SIG-M5 treated with dmso at 0.1 percent for 504 hours (cell line): ENCODE measurements around the gene DUSP2.
"Not testable (repeated sequence)": the region's sequence is repeated elsewhere in the genome, so short reads cannot be mapped to it uniquely, and the experiment has no call there.

Experiments
- DNase-seq: peaks from one replicate; lab custom pipeline; 2025; ENCODE audit not compliant: unreplicated experiment; lab: John Stamatoyannopoulos, UW

Gene DUSP2

GRCh38 chr2:96148410-96149217 lies 3.4 kb upstream of the DUSP2 start:
- peak; percentile 92 for DNase-seq

DNA sequence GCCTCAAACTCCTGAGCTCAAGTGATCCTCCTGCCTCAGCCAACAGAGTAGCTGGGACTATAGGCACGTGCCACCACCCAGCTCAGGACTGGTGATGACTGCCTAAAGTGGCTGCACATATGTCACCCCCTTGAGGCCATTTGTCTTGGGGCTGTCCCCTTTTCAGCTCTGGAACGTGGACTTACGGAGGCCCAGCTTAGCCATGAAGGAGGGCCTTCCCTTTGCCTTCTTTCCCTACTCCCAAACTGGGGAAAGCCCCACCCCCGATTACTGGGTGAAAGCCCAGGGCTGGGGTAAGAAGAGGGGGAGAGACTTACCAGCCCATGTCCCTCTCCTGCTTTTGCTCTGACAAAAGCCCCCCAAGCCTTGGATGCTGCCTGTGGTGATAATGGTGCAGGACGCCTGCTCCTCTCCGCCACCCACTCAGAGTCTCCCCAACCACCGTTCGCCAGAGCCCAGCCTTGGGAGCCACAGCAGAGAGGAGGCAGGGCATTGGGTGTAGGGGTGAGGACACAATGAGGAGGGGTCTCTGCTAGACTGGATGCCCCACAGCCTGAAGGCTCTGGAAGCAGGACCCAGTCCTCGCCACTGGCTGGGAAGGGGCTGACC lies 2.5 kb upstream of the DUSP2 start:
- no peak for DNase-seq

- DNase-seq, result no peak
Measured at GRCh38 chr2:96146881-96147592, 1.8 kb upstream of the DUSP2 start.

DNA sequence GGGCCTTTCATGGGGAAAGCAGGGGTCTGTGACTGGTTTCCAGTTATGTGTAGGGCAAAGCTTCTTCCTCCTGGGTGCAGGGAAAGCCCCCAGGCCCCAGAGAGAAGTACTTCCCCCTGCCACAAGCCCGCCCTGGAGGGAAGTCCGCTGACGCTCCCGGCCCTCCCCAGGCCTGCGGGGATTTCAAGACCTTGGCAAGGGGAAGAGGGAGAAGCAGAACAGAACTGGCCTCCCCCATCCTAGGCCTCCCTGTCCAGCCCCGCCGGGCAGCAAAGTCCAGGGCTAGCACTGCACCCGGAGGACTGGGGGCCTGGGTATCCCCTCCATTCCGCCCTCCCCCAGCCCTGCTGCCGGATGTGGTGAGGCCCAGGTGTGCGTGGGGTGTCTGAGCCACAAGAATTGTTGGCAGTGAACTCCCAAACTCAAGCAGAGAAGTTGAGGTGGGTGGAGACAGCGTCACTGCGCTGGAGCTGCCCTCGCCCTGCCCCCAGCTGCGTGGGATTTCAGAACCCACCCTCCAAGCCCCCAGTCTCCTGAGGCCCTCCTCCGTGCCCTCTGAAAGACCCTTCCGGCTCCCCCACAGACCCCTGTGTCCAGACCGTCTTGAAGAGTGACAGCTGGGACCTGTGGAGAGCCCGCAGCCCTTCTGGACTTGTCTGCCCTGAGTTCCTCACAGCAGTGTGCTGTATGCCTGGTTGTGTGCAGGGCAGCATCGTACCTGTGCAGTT lies 1.1 kb upstream of the DUSP2 start:
- DNase-seq, result peak; percentile 77

DNA sequence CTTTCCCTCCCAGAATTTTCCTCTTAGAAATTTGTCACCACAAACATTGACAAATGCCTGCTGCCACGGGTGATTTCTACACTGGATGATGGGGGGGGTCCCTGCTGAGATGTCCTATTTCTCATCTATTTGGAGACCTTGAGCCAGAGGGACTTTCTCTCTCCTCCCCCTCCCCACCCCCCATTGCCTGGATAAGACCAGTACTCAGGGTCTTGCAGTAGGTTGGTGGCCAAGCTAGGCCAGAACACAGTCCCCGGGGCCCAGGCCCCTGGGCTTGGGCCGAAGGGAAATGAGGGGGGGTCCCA lies 560 bp upstream of the DUSP2 start:
- no peak for DNase-seq

DNA sequence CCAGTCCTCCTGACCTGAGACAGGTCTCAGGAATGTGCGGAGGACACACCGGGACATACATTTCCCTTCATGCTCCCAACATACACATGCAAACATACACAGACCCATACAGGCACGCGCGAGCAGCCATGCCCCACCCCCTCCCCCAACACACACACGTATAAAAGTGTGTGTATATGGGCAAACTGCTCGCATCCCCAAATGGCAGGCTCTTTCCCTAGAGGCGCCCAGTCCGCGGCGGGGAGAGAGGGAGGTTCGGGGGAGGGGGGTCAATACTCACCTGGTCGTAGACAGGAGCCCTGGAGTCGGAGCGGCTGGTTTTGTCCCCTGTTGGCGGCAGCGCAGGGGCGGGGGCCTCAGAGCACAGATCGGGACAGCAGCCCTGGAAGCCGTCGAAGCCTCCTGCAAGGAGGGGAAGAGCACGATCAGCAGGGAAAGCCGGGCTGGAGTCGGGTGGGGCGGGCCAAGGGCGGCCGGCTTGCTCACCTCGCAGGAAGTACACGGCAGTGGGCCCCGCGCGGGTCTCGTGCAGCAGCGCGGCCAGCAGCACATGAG lies 682 bp downstream of the DUSP2 start:
- DNase-seq, result no peak

DNA sequence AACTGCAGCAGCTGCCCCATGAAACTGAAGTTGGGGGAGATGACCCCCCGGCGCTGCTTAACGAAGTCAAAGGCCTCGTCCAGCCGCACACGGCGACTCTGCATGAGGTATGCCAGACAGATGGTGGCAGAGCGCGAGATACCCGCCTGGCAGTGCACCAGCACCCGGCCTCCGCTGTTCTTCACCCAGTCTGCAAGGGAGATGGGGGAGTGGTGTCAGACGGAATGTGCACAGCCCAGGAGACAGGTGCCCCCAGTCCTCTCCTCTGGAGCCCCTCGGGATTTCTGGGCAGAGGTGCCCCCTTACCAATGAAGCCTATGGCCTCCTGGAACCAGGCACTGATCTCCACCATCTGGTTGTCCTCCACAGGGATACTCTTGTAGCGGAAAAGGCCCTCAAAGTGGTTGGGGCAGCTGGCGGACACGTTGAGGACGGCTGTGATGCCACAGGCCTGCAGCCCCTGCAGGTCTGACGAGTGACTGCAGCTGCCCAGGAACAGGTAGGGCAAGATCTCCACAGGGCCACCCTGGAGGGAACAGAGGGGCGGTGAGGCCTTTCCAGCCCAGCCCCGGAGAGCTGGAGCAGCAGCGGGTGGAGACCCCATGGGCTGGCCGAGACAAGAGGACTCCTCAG lies 1.3 kb downstream of the DUSP2 start:
- DNase-seq, result peak; percentile 40

DNA sequence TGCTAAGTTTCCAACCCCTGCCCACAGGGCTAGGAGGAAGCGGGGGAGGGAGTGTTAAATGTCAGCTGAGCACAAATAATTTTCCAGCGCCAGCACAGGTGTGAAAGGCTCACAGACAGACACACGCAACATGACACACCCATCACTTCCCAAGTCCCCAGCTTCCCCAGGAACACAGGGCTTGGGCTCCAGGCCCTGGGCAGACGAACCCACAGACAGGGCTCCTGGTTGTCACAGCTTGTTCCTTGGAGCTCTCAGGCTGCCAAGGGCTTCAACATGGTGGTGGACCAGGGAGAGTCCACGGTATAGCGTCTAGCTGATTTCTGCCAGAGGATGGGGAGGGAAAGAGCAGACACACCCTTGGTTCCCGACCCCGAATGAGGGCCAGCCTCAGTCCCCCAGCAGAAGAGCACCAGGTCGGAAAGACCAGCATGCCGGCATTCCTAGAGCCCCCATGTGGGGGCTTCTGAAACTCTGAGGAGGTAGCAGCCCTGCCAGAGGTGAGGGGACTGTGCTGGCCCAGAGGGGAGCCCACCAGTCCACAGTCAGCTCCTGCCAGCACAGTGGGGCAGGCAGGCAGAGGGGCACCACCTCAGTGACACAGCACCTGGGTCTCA lies 1.9 kb downstream of the DUSP2 start:
- no peak for DNase-seq

GRCh38 chr2:96142217-96143113 lies 2.8 kb downstream of the DUSP2 start:
- DNase-seq, result no peak

DNA sequence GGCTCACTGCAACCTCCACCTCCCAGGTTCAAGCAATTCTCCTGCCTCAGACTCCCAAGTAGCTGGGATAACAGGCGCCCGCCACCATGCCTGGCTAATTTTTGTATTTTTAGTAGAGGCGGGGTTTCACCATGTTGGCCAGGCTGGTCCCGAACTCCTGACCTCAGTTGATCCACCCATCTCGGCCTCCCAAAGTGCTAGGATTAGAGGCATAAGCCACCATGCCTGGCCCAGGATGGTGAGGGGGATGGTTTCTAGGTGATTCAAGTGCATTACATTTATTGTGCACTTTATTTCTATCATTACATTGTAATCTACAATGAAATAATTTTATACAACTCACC lies 3.6 kb downstream of the DUSP2 start:
- not testable (repeated sequence) for DNase-seq

DNA sequence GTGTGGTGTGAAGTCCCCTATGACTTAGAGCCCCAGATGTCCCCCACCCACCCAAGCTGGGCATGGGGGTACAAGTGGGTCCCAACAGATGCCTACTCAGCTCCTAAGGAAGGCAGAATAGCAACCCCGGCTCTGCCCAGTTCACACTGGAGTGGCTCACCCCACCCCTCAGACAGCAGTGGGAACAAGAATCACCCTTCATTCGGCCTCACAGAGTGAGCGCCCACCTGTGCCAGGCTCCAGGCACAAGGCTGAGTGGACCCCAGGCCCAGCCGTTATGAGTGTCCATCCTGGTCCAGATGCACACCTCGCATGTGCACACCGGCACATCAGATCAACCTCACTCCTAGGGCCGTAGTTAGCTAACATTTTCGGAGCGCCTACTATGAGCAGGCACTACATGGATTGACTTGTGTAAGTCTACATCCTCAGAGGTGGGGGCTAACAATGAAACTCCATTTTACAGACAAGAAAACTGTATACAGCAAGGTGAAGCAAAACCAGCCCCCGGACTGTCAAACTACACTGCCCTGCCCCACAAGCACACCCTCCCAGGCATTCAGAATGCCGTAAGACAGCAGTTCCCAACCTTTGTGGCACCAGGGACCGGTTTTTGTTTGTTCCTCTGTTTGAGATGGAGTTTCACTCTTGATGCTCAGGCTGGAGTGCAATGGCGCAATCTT lies 4.2 kb downstream of the DUSP2 start:
- DNase-seq, result peak; percentile 25

GRCh38 chr2:96139181-96139758 lies 6.0 kb downstream of the DUSP2 start:
- DNase-seq, result no peak

- peak; percentile 43 for DNase-seq
Measured at GRCh38 chr2:96138179-96139145, 6.8 kb downstream of the DUSP2 start, which contains the start of gene ASTL. Gene ASTL, minus strand, starts transcription at chr2:96138502. Its CDS starts 66 bp downstream, at chr2:96138436.

GRCh38 chr2:96137321-96138178 lies 7.7 kb downstream of the DUSP2 start:
- DNase-seq, result no peak

DNA sequence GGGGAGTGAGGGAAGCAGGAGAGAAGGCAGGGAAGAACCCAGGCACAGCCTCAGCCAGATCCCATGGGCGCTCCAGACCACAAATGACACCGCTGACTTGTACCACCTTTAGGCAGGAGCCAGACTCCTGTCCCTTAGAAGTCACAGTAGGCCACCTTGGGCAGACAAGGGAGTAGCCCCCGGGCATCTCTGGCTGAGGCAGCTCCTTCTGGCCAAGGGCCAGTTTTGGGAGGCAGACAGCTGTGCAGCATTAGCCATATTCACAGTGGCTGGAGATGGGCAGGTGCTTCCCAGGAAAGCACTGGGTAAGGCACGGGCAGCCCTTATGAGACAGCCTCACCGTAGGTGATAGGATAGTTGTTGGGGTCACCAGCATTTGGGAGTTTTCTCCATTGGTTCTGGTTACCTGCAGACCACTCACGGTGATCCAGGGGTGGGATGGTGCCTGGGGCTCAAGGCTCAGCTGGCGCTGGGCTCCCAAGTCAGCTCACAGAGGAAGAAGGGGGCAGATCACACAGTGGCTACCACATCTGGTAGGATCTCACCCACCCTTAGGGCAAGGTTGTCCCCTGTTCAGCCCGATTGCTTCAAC lies 9.0 kb downstream of the DUSP2 start:
- no peak for DNase-seq

DNA sequence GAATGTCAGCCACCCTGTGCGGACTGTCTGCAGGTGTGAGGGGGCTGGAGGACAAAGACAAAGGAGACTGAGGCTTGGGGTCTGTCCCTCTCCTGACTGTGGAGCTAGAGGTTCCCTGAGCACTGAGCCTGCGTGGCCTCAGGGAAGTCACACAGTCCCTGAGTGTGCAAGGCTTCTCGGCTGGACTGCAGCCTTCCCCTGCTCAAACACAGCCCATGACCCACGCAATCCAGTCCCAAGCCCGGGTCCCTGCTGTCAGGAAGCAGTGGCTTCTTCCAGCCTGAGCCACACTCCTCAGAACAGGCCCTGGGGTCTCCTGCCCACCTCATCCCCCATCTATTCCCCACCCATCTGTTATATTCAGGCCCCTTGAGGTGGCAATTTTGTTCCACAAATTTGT lies 9.6 kb downstream of the DUSP2 start:
- no peak for DNase-seq
